ENCODE results near the gene PLEKHA6.

DNA sequence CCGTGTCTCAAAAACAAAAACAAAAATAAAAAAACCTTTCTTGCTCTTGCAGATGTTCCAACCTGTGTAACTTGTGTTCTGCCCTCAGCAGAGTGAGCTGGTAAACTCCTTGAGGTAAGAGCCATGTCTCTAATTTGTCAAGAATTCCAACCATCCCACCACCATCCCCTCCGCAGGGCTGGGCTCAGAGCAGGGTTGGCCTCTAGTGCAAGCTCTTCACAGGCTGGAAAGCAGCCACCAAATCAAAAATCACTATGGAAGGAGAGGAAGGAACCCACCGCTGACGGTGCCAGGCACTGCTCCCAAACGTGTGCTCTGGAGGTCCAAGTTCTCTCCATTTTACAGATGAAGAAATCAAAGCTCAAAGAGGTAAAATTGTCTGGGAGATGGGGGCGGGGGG is 9.4 kb downstream of the PLEKHA6 start:
- TF ChIP-seq, protein P1, sequence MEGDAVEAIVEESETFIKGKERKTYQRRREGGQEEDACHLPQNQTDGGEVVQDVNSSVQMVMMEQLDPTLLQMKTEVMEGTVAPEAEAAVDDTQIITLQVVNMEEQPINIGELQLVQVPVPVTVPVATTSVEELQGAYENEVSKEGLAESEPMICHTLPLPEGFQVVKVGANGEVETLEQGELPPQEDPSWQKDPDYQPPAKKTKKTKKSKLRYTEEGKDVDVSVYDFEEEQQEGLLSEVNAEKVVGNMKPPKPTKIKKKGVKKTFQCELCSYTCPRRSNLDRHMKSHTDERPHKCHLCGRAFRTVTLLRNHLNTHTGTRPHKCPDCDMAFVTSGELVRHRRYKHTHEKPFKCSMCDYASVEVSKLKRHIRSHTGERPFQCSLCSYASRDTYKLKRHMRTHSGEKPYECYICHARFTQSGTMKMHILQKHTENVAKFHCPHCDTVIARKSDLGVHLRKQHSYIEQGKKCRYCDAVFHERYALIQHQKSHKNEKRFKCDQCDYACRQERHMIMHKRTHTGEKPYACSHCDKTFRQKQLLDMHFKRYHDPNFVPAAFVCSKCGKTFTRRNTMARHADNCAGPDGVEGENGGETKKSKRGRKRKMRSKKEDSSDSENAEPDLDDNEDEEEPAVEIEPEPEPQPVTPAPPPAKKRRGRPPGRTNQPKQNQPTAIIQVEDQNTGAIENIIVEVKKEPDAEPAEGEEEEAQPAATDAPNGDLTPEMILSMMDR (IDR thresholded peaks at IDR 0.05), result no peak
- no peak for TF ChIP-seq POLR2A (IDR thresholded peaks at IDR 0.05)

Data from right lobe of liver (tissue), 4 donors.